Pons (tissue), 1 donor: ENCODE measurements around the gene HOXA9.

Source experiments
- DNase-seq: peaks from one replicate; pipeline ENCODE4 v3.0.0-alpha.2; 2016; ENCODE audit warnings: low spot score

Gene HOXA9

GRCh38 chr7:27142580-27143022 lies 22.7 kb downstream of the HOXA9 start:
- no peak for DNase-seq

GRCh38 chr7:27141923-27142579 lies 23.3 kb downstream of the HOXA9 start:
- DNase-seq, result no peak

GRCh38 chr7:27141137-27141922 lies 24.0 kb downstream of the HOXA9 start:
- no peak for DNase-seq

- no peak for DNase-seq
These were observed 25.0 kb downstream of the HOXA9 start for GRCh38 chr7:27140126-27140857.

GRCh38 chr7:27139334-27140125 lies 25.8 kb downstream of the HOXA9 start:
- no peak for DNase-seq

- DNase-seq, result no peak
These were observed 26.4 kb downstream of the HOXA9 start for GRCh38 chr7:27138985-27139333.

GRCh38 chr7:27138472-27138871 lies 26.9 kb downstream of the HOXA9 start:
- DNase-seq, result no peak

- no peak for DNase-seq
These were observed 27.6 kb downstream of the HOXA9 start for GRCh38 chr7:27137640-27138315.

GRCh38 chr7:27134392-27134791 lies 30.9 kb downstream of the HOXA9 start:
- no peak for DNase-seq

GRCh38 chr7:27133409-27134231 lies 31.7 kb downstream of the HOXA9 start:
- DNase-seq, result no peak

- DNase-seq, result no peak
These were observed 32.4 kb downstream of the HOXA9 start for GRCh38 chr7:27132978-27133377.

GRCh38 chr7:27132214-27132613 lies 33.1 kb downstream of the HOXA9 start:
- DNase-seq, result no peak

GRCh38 chr7:27131390-27131819 lies 33.9 kb downstream of the HOXA9 start:
- no peak for DNase-seq

GRCh38 chr7:27130540-27131389 lies 34.6 kb downstream of the HOXA9 start, which contains the start of gene HOXA4:
TSS of gene HOXA4 (minus strand) at chr7:27130757. CDS start at chr7:27130733, 24 bp downstream.
- peak; percentile 48 for DNase-seq

GRCh38 chr7:27129729-27130539 lies 35.4 kb downstream of the HOXA9 start:
- no peak for DNase-seq

- no peak for DNase-seq
These were observed 36.3 kb downstream of the HOXA9 start for GRCh38 chr7:27128776-27129728.

- DNase-seq, result no peak
These were observed 37.3 kb downstream of the HOXA9 start for GRCh38 chr7:27128034-27128433.
